H9 (cell line): ENCODE measurements around the gene DNAAF5. TPM values are rescaled to one million over a fixed set of nuclear protein-coding genes. Genes with fewer than 3 reads are reported as not detected.

ENCODE experiments used
- DNase-seq: peaks from one replicate; pipeline ENCODE4 v3.0.0-alpha.2; 2017
- H2AFZ ChIP-seq: one replicate; pipeline ENCODE4 v1.6.1; 2013; ENCODE audit warnings: mild to moderate bottlenecking, low read length, control low read depth, moderate library complexity
- H2AK5ac ChIP-seq: 2 replicates; pipeline ENCODE4 v1.6.1; 2013; ENCODE audit warnings: low read length, control low read depth, mixed read lengths; ENCODE audit not compliant: insufficient read length
- H2BK120ac ChIP-seq: one replicate; pipeline ENCODE4 v1.6.1; 2013; ENCODE audit warnings: low read depth, mild to moderate bottlenecking, low read length, control low read depth, inconsistent platforms; ENCODE audit not compliant: poor library complexity, severe bottlenecking
- H2BK12ac ChIP-seq: 2 replicates; pipeline ENCODE4 v1.6.1; 2013; ENCODE audit warnings: low read length, control low read depth, mixed read lengths, low read depth; ENCODE audit not compliant: insufficient read length
- H2BK15ac ChIP-seq: 2 replicates; pipeline ENCODE4 v1.6.1; 2013; ENCODE audit warnings: low read depth, low read length, control low read depth
- H2BK20ac ChIP-seq: one replicate; pipeline ENCODE4 v1.6.1; 2013; ENCODE audit warnings: low read depth, mild to moderate bottlenecking, low read length, control low read depth, inconsistent platforms; ENCODE audit not compliant: poor library complexity, severe bottlenecking
- H2BK5ac ChIP-seq: 2 replicates; pipeline ENCODE4 v1.6.1; 2013; ENCODE audit warnings: low read length, control low read depth, mixed read lengths; ENCODE audit not compliant: insufficient read length
- H3K14ac ChIP-seq: 2 replicates; pipeline ENCODE4 v1.6.1; 2013; ENCODE audit warnings: low read length, control low read depth; ENCODE audit not compliant: insufficient read depth
- H3K18ac ChIP-seq: 2 replicates; pipeline ENCODE4 v1.6.1; 2013; ENCODE audit warnings: low read depth, mild to moderate bottlenecking, mixed read lengths, low read length, control low read depth; ENCODE audit not compliant: insufficient read length
- H3K23ac ChIP-seq: 2 replicates; pipeline ENCODE4 v1.6.1; 2013; ENCODE audit warnings: low read length, control low read depth, mixed read lengths, low read depth; ENCODE audit not compliant: insufficient read length
- H3K23me2 ChIP-seq: 2 replicates; pipeline ENCODE4 v1.6.1; 2013; ENCODE audit warnings: low read depth, mild to moderate bottlenecking, mixed read lengths, low read length, control low read depth; ENCODE audit not compliant: insufficient read length, poor library complexity, severe bottlenecking
- H3K27ac ChIP-seq: 2 replicates; pipeline ENCODE4 v1.5.1; 2013; ENCODE audit warnings: low read length, control low read depth, mixed read lengths, low read depth; ENCODE audit not compliant: insufficient read length
- H3K27me3 ChIP-seq: 2 replicates; pipeline ENCODE4 v1.6.1; 2013; ENCODE audit warnings: low read length, control low read depth, inconsistent platforms; ENCODE audit not compliant: insufficient read depth
- H3K4ac ChIP-seq: 2 replicates; pipeline ENCODE4 v1.6.1; 2013; ENCODE audit warnings: low read depth, mild to moderate bottlenecking, control low read depth, inconsistent platforms, low read length, moderate library complexity
- H3K4me1 ChIP-seq: 2 replicates; pipeline ENCODE4 v1.6.1; 2013; ENCODE audit warnings: low read length, control low read depth, inconsistent platforms; ENCODE audit not compliant: insufficient read depth
- H3K4me2 ChIP-seq: 2 replicates; pipeline ENCODE4 v1.6.1; 2013; ENCODE audit warnings: low read length, control low read depth, mixed read lengths; ENCODE audit not compliant: insufficient read length, insufficient read depth
- H3K56ac ChIP-seq: 2 replicates; pipeline ENCODE4 v1.6.1; 2013; ENCODE audit warnings: low read depth, mild to moderate bottlenecking, mixed read lengths, low read length, control low read depth; ENCODE audit not compliant: insufficient read length
- H3K79me1 ChIP-seq: 2 replicates; pipeline ENCODE4 v1.6.1; 2013; ENCODE audit warnings: low read depth, mild to moderate bottlenecking, moderate library complexity, low read length, control low read depth, inconsistent platforms; ENCODE audit not compliant: insufficient read depth, poor library complexity, severe bottlenecking
- H3K79me2 ChIP-seq: 2 replicates; pipeline ENCODE4 v1.6.1; 2013; ENCODE audit warnings: low read length, control low read depth, inconsistent platforms; ENCODE audit not compliant: insufficient read depth
- H3K9ac ChIP-seq: 2 replicates; pipeline ENCODE4 v1.6.1; 2013; ENCODE audit warnings: low read length, control low read depth, mixed read lengths; ENCODE audit not compliant: insufficient read length; ENCODE audit errors: extremely low read depth
- H3K9me3 ChIP-seq: one replicate; pipeline ENCODE4 v1.6.1; 2013; ENCODE audit warnings: low read depth, low read length, inconsistent platforms; ENCODE audit not compliant: control insufficient read depth
- H3T11ph ChIP-seq: one replicate; pipeline ENCODE4 v1.6.1; 2013; ENCODE audit warnings: mild to moderate bottlenecking, low read length, control low read depth, inconsistent platforms
- H4K20me1 ChIP-seq: one replicate; pipeline ENCODE4 v1.6.1; 2013; ENCODE audit not compliant: control insufficient read depth, insufficient read length, insufficient read depth
- H4K5ac ChIP-seq: 2 replicates; pipeline ENCODE4 v1.6.1; 2013; ENCODE audit warnings: low read depth, mild to moderate bottlenecking, mixed read lengths, low read length, control low read depth; ENCODE audit not compliant: insufficient read length
- H4K8ac ChIP-seq: replicated peaks from 2 replicates; pipeline ENCODE4 v1.6.1; 2013; ENCODE audit warnings: low read length, control low read depth, mixed read lengths, low read depth; ENCODE audit not compliant: insufficient read length
- H4K91ac ChIP-seq: 2 replicates; pipeline ENCODE4 v1.6.1; 2013; ENCODE audit warnings: low read depth, mild to moderate bottlenecking, moderate library complexity, mixed read lengths, low read length, control low read depth; ENCODE audit not compliant: insufficient read length
- H3K27ac Mint-ChIP-seq, 3 experiments: 2 replicates in 2 of 3; 3 replicates in 1 of 3; pipeline ENCODE4 v1.8.0; 2020 to 2021; ENCODE audit warnings: mixed read lengths in 3 of 3, mild to moderate bottlenecking in 1 of 3, moderate library complexity in 1 of 3
- H3K27me3 Mint-ChIP-seq: 2 replicates; pipeline ENCODE4 v1.8.0; 2021; ENCODE audit warnings: low read depth, mild to moderate bottlenecking, moderate library complexity, mixed read lengths
- H3K36me3 Mint-ChIP-seq, 3 experiments: 2 replicates in 2 of 3; 3 replicates in 1 of 3; pipeline ENCODE4 v1.8.0; 2020 to 2021; ENCODE audit warnings: low read depth in 3 of 3, mixed read lengths in 3 of 3; ENCODE audit not compliant: insufficient read depth in 1 of 3
- H3K4me1 Mint-ChIP-seq, 2 experiments: 2 replicates each; pipeline ENCODE4 v1.8.0; 2020; ENCODE audit warnings: mixed read lengths in 2 of 2
- H3K4me3 Mint-ChIP-seq, 2 experiments: 2 replicates in 1 of 2; 3 replicates in 1 of 2; pipeline ENCODE4 v1.8.0; 2020 to 2021; ENCODE audit warnings: mild to moderate bottlenecking in 2 of 2, mixed read lengths in 2 of 2, moderate library complexity in 1 of 2
- H3K9me3 Mint-ChIP-seq, 2 experiments: 2 replicates in 1 of 2; 3 replicates in 1 of 2; pipeline ENCODE4 v1.8.0; 2020; ENCODE audit warnings: mild to moderate bottlenecking in 2 of 2, mixed read lengths in 2 of 2, moderate library complexity in 1 of 2
- CTCF ChIP-seq: fragments of 200-600 bp; sonication (generic); conservative IDR thresholded peaks from 3 replicates; pipeline ENCODE4 v1.8.0; 2021; ENCODE audit warnings: antibody characterized with exemption, mild to moderate bottlenecking
- WGBS: extraction: QIAGEN DNeasy Blood & Tissue Kit; methylation state at CpG from one replicate; pipeline ENCODE4 v1.1.7; 2013; ENCODE audit warnings: missing lambda C conversion rate, low lambda C conversion rate, mixed read lengths; ENCODE audit not compliant: insufficient read length; ENCODE audit errors: extremely low coverage; 5-methylcytosine and 5-hydroxymethylcytosine counted together
- total RNA-seq: library from RNA; stranded (reverse); gene quantifications from 2 replicates; pipeline ENCODE4 v1.2.1, GENCODE V29; 2021

The DNAAF5 gene
- total RNA-seq, 1 experiment from 2014 or later = 43.5 TPM

DNA sequence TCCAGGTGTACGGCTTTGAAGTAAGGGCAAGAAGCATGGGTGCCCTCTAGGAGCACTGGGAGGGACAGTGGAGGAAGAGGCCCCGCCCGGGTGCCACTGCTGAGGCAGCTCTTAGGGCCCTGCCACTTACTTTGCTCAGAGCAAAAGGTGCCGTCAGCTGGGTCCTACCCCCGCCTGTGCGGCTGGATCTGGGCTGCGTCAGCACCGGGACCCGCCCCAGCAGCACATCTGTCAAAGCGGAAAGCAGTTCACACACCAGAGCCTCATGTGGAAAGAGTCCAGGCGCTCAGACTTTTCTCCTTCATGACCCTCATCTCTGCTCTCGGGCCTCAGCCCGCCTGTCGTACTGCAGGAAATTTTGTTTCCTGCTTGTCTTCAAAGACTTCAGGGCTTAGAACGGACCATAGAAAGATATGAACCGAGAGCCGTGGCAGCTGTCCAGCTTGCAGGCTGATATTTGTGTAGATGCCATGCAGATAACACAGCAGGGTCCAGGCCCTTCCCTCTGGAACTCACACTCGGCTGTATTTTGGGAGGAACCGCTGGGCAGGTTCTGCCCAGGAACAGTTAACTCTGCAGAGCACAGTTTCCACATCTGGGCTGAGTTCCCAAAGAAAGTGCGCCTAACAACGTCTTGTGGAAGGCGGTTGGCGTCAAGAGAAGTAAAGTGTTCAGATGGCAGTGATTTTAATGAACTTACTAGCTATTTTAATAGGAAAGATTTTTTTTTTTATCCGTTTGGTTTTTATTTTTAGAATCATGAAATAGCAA, 44.9 kb downstream of the DNAAF5 start:
- TF ChIP-seq CTCF = no peak
- no peak overlapping the region for H3K56ac ChIP-seq
- no peaks in the 10 kb centered on the region; a peak in 1 of 5 replicates for H3K9me3 Mint-ChIP-seq
- H3K23me2 ChIP-seq = no peaks in the 10 kb centered on the region
- H3K4me1 Mint-ChIP-seq = no peaks in the 10 kb centered on the region
- no peak overlapping the region for H3K4me2 ChIP-seq
- H3K36me3 Mint-ChIP-seq = peaks cover 18 to 36% (median 30%) of the 10 kb centered on the region in 3 experiments
- H2BK15ac ChIP-seq = no peak overlapping the region; the same call in 1 of the 2 replicates
- no peak overlapping the region for H3K4me3 Mint-ChIP-seq
- no peak overlapping the region for H2AFZ ChIP-seq
- no peak overlapping the region for H3K9ac ChIP-seq
- H3K18ac ChIP-seq = no peak overlapping the region
- no peak overlapping the region for H3T11ph ChIP-seq
- no peak overlapping the region for H2BK120ac ChIP-seq
- H4K5ac ChIP-seq = no peak overlapping the region
- H3K9me3 ChIP-seq = no peaks in the 10 kb centered on the region
- WGBS = no CpG with 5 or more reads among the region's 24 CpGs
- no peak overlapping the region for H3K27ac Mint-ChIP-seq
- H2AK5ac ChIP-seq = no peak overlapping the region
- H2BK20ac ChIP-seq = no peak overlapping the region
- no peak overlapping the region for H3K23ac ChIP-seq
- no peaks in the 10 kb centered on the region for H3K27me3 Mint-ChIP-seq
- H2BK12ac ChIP-seq = no peak overlapping the region
- no peaks in the 10 kb centered on the region for H3K79me2 ChIP-seq
- no peak overlapping the region for H3K27ac ChIP-seq
- DNase-seq = no peak
- H3K79me1 ChIP-seq = no peaks in the 10 kb centered on the region
- H4K91ac ChIP-seq = no peak overlapping the region
- H4K20me1 ChIP-seq = no peaks in the 10 kb centered on the region
- H3K14ac ChIP-seq = no peak overlapping the region
- no peaks in the 10 kb centered on the region for H3K27me3 ChIP-seq
- no peak overlapping the region for H2BK5ac ChIP-seq
- H3K4me1 ChIP-seq = no peaks in the 10 kb centered on the region
- H4K8ac ChIP-seq = no peak overlapping the region
- H3K4ac ChIP-seq = no peak overlapping the region
